Bronchial epithelial cell (primary cell): ENCODE data around the gene LCP2. TPM values are rescaled to one million over a fixed set of nuclear protein-coding genes. Genes with fewer than 3 reads are reported as not detected.
A peak's percentile ranks its signal among the peaks of the same experiment; 100 is the strongest.
"Not testable (repeated sequence)": the region's sequence is repeated elsewhere in the genome, so short reads cannot be mapped to it uniquely, and the experiment has no call there.

ENCODE experiments used
- DNase-seq: peaks from one replicate; pipeline ENCODE4 v3.0.0-alpha.2; 2010; ENCODE audit warnings: low read depth
- FAIRE-seq: peaks from 2 replicates; lab custom pipeline; 2011; peaks lifted over from hg19 to GRCh38; lab: Jason Lieb, UNC
- H3K27me3 ChIP-seq: 2 replicates; pipeline ENCODE4 v1.5.1; 2011; ENCODE audit warnings: low read length; ENCODE audit not compliant: control insufficient read depth, insufficient read depth
- H3K36me3 ChIP-seq: 2 replicates; pipeline ENCODE4 v1.5.1; 2011; ENCODE audit warnings: low read length; ENCODE audit not compliant: control insufficient read depth, insufficient read depth
- H3K4me3 ChIP-seq: 2 replicates; pipeline ENCODE4 v1.5.1; 2011; ENCODE audit warnings: mild to moderate bottlenecking, low read depth, low read length, control low read depth
- CTCF ChIP-seq: IDR thresholded peaks from 2 replicates; pipeline ENCODE4 v1.5.1; 2011; ENCODE audit warnings: mild to moderate bottlenecking, moderate library complexity, low read length, control low read depth, inconsistent platforms; ENCODE audit not compliant: insufficient read depth, severe bottlenecking
- total RNA-seq: library from RNA; depleted of rRNA; stranded (reverse); fragments of >200 nt; gene quantifications from 2 replicates; pipeline ENCODE4 v1.2.1, GENCODE V29; 2014

The LCP2 gene
- total RNA-seq, 1 donor from 2014 or later = not detected

DNA sequence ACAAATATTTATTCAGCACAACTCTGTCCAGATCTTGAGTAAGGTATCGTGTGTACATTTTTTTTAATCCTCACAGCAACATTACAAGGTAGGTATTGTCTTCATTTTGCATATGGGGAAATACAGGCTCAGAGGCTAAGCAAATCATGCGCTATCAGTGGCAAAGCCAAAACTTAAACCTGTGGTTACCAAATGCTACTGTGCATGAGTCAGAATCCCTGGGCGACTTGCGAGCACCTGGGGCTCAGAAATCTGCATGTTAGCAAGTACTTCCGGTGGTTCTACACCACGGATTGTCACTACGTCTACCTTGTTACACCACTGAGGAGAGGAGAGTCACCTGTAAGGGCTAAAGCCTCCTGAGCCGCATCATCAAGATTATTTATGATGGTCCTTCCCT is 43.5 kb downstream of the LCP2 start:
- Histone ChIP-seq H3K4me3 (no peak overlapping the region), H3K36me3 (no peaks in the 10 kb centered on the region), H3K27me3 (no peaks in the 10 kb centered on the region)
- FAIRE-seq = peak; percentile 92
- DNase-seq = peak; percentile 98
- TF ChIP-seq CTCF = no peak

- H3K36me3 ChIP-seq = no peaks in the 10 kb centered on the region
- H3K4me3 ChIP-seq = no peak overlapping the region
- TF ChIP-seq CTCF = no peak
- FAIRE-seq (no peak), DNase-seq (no peak)
- H3K27me3 ChIP-seq = no peaks in the 10 kb centered on the region
These were observed 44.7 kb downstream of the LCP2 start for GRCh38 chr5:170252720-170253350.

GRCh38 chr5:170252109-170252508 is 45.5 kb downstream of the LCP2 start:
- no peaks in the 10 kb centered on the region for H3K36me3 ChIP-seq
- H3K4me3 ChIP-seq = no peak overlapping the region
- no peaks in the 10 kb centered on the region for H3K27me3 ChIP-seq
- no peak for DNase-seq
- no peak for TF ChIP-seq CTCF
- no peak for FAIRE-seq

GRCh38 chr5:170251462-170251861 is 46.1 kb downstream of the LCP2 start:
- FAIRE-seq (no peak), DNase-seq (peak; percentile 90)
- Histone ChIP-seq H3K36me3 (no peaks in the 10 kb centered on the region), H3K4me3 (no peak overlapping the region), H3K27me3 (no peaks in the 10 kb centered on the region)
- TF ChIP-seq CTCF = no peak

DNA sequence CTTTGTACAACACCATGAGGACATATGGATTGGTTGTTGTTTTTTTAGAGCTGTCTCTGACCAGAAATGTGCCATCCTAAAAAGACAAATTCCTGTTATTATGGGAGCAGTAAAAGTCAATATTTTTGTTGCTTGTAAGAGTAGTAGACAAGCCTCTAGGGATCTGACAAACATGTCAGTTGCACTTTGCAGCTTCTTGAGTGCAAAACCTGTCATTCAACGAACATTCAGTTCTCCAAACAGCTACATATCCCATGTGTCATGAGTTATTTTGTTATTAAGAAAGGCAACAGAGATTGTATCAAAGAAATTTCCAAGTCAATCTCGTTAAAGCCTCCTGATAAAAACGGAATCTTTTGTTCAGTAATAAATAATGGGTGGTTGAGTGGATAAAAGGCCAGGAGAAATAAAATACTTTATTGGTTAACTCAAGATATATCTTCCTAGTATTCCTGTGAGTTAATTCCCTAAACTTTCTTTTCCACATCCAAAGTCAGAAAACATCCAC is 46.7 kb downstream of the LCP2 start:
- Histone ChIP-seq H3K36me3 (no peaks in the 10 kb centered on the region), H3K4me3 (no peak overlapping the region), H3K27me3 (no peaks in the 10 kb centered on the region)
- DNase-seq (no peak), FAIRE-seq (no peak)
- TF ChIP-seq CTCF = no peak

GRCh38 chr5:170249355-170249754 is 48.2 kb downstream of the LCP2 start:
- no peak overlapping the region for H3K4me3 ChIP-seq
- TF ChIP-seq CTCF = no peak
- FAIRE-seq (peak; percentile 77), DNase-seq (no peak)
- no peaks in the 10 kb centered on the region for H3K27me3 ChIP-seq
- no peaks in the 10 kb centered on the region for H3K36me3 ChIP-seq

DNA sequence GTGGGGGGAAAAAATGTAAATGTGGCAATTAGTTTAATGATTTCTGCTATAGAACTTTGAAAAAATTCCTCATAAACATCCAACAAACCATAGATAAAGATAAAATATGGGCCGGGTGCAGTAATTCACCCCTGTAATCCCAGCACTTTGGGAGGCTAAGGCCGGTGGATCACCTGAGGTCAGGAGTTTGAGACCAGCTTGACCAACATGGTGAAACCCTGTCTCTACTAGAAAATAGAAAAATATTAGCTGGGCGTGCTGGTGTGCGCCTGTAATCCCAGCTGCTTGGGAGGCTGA is 48.7 kb downstream of the LCP2 start:
- H3K4me3 ChIP-seq, H3K36me3 ChIP-seq, FAIRE-seq, DNase-seq, H3K27me3 ChIP-seq: not testable (repeated sequence)
